Hepatocyte (in vitro differentiated cells): ENCODE measurements around the gene HOMER1.

ENCODE experiments used
- CTCF ChIP-seq: fragments of 200-600 bp; sonication (generic); IDR thresholded peaks from 2 replicates; pipeline ENCODE4 v1.5.1; 2016; ENCODE audit warnings: antibody characterized with exemption, mild to moderate bottlenecking; ENCODE audit not compliant: poor library complexity
- EZH2 ChIP-seq: fragments of 200-600 bp; sonication (generic); IDR thresholded peaks from 2 replicates; pipeline ENCODE4 v1.6.1; 2016; ENCODE audit warnings: antibody characterized with exemption, mild to moderate bottlenecking, borderline replicate concordance

- no peak for TF ChIP-seq CTCF
- no peak for TF ChIP-seq EZH2
Observed at GRCh38 chr5:79529110-79529509, 15.2 kb upstream of the HOMER1 start.
